PFSK-1 (cell line): ENCODE measurements around the gene TAS2R39.

ENCODE experiments used
- FOXP2 ChIP-seq: optimal IDR thresholded peaks from 2 replicates; pipeline ENCODE3; 2011; ENCODE audit warnings: borderline replicate concordance, control low read depth, inconsistent platforms; ENCODE audit not compliant: insufficient read depth; ENCODE audit errors: extremely low read length, extremely low read depth
- POLR2AphosphoS5 ChIP-seq: IDR thresholded peaks from 2 replicates; pipeline ENCODE4 v1.6.1; 2012; ENCODE audit warnings: low read depth, mild to moderate bottlenecking, control low read depth, low read length, moderate library complexity
- REST ChIP-seq, 2 experiments: IDR thresholded peaks; 2 replicates each; pipeline versions ENCODE4 v1.6.1 to v1.8.0; 2011 to 2012; ENCODE audit warnings: low read depth in 2 of 2, low read length in 2 of 2, control low read depth in 1 of 2, inconsistent platforms in 1 of 2, mild to moderate bottlenecking in 1 of 2, moderate library complexity in 1 of 2; ENCODE audit not compliant: insufficient read depth in 1 of 2
- SIN3A ChIP-seq: IDR thresholded peaks from 2 replicates; pipeline ENCODE4 v1.6.1; 2012; ENCODE audit warnings: mild to moderate bottlenecking, low read length, moderate library complexity, borderline replicate concordance; ENCODE audit not compliant: insufficient read depth
- TAF1 ChIP-seq: IDR thresholded peaks from 2 replicates; pipeline ENCODE4 v1.6.1; 2012; ENCODE audit warnings: low read length, control low read depth, borderline replicate concordance; ENCODE audit not compliant: insufficient read depth

The TAS2R39 gene

GRCh38 chr7:143217806-143218205 lies 34.6 kb downstream of the TAS2R39 start:
- no peak for TF ChIP-seq FOXP2
- TF ChIP-seq SIN3A = no peak
- TF ChIP-seq REST (IDR thresholded peaks at IDR 0.05; ENCODE audit: insufficient read depth in 1 of 2, low read depth in 2 of 2, low read length in 2 of 2) = no peak
- TF ChIP-seq TAF1 = no peak
- TF ChIP-seq POLR2AphosphoS5 = no peak

- TF ChIP-seq TAF1 (no peak), POLR2AphosphoS5 (no peak)
These were observed 38.1 kb downstream of the TAS2R39 start for GRCh38 chr7:143221286-143221685.

- no peak for TF ChIP-seq POLR2AphosphoS5
- no peak for TF ChIP-seq REST (IDR thresholded peaks at IDR 0.05; ENCODE audit: insufficient read depth in 1 of 2, low read depth in 2 of 2, low read length in 2 of 2)
- TF ChIP-seq TAF1 = no peak
- no peak for TF ChIP-seq FOXP2
- no peak for TF ChIP-seq SIN3A
These were observed 38.5 kb downstream of the TAS2R39 start, which contains the start of gene TAS2R40 for GRCh38 chr7:143221737-143222136. Gene TAS2R40 (plus strand): TSS chr7:143222037. CDS start chr7:143222079, 42 bp downstream.

- TF ChIP-seq SIN3A = no peak
- TF ChIP-seq POLR2AphosphoS5 = no peak
- TF ChIP-seq TAF1 = no peak
- no peak for TF ChIP-seq FOXP2
- no peak for TF ChIP-seq REST (IDR thresholded peaks at IDR 0.05; ENCODE audit: insufficient read depth in 1 of 2, low read depth in 2 of 2, low read length in 2 of 2)
These were observed 39.6 kb downstream of the TAS2R39 start for GRCh38 chr7:143222782-143223181.

GRCh38 chr7:143223784-143224183 lies 40.6 kb downstream of the TAS2R39 start:
- TF ChIP-seq FOXP2 (no peak), TAF1 (no peak), SIN3A (no peak), REST (IDR thresholded peaks at IDR 0.05; ENCODE audit: insufficient read depth in 1 of 2, low read depth in 2 of 2, low read length in 2 of 2) (no peak), POLR2AphosphoS5 (no peak)
